ENCODE measurements around the gene FANCD2. TPM values are rescaled to one million over a fixed set of nuclear protein-coding genes. Genes with fewer than 3 reads are reported as not detected.

FANCD2 gene
- total and polyA plus RNA-seq, 2 experiments from 2014 or later: 61.5 to 71.6 TPM

DNA sequence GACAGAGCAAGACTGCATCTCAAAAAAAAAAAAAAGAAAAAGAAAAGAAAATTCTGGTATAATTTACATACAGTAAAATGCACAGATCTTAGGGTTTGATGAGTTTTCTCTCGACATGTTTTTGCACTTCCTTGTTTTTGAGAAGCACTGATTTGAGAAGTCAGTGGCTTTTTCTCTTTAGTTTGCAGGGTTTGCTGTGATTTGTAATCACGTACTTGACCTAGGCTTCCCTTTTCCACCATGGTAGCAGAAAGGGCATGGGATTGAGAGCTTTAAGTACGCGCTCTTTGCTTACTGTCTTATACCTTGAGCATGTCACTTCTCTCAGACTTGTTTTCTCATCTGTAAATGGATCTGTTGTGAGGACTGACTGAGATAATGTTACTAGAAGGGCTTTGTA lies 119.4 kb downstream of the FANCD2 start:
- Histone ChIP-seq H3K4me2 (no peak overlapping the region), H4K20me1 (replicated peaks; ENCODE audit: insufficient read depth) (peaks cover 26% of the 10 kb centered on the region), H3K27me3 (ENCODE audit: insufficient read depth) (no peaks in the 10 kb centered on the region), H3K4me1 (ENCODE audit: insufficient read depth) (peaks cover 8% of the 10 kb centered on the region; the same call in 1 of the 2 replicates), H3K4me3 (no peak overlapping the region), H3F3A (replicated peaks; ENCODE audit: low read depth) (no peaks in the 10 kb centered on the region), H2AFZ (no peak overlapping the region), H3K36me3 (ENCODE audit: insufficient read depth) (peaks cover 19% of the 10 kb centered on the region), H3K9me2 (ENCODE audit: insufficient read depth) (no peaks in the 10 kb centered on the region), H3K27ac (ENCODE audit: low read depth) (0 out of 2 replicates have a peak overlapping the region, but pooled peaks have one; percentile 8), H3K79me2 (replicated peaks; ENCODE audit: insufficient read depth) (peaks cover 61% of the 10 kb centered on the region)
- no peak overlapping the region for H3K4me3 Mint-ChIP-seq
- H3K4me1 Mint-ChIP-seq: peaks cover 11% of the 10 kb centered on the region
- ATAC-seq (no peak), DNase-seq (ENCODE audit: low spot score) (no peak)
- H3K27ac Mint-ChIP-seq: no peak overlapping the region; the same call in 1 of the 2 replicates
- peaks cover 47% of the 10 kb centered on the region for H3K36me3 Mint-ChIP-seq (ENCODE audit: low read depth)
- peaks cover 10% of the 10 kb centered on the region for H3K27me3 Mint-ChIP-seq (ENCODE audit: insufficient read depth, low read depth, poor library complexity)
- TF ChIP-seq EZH2 (IDR thresholded peaks at IDR 0.05; ENCODE audit: low read depth, unreplicated experiment) (no peak), JUNB (IDR thresholded peaks at IDR 0.05; ENCODE audit: unreplicated experiment) (no peak), EZH2phosphoT487 (IDR thresholded peaks at IDR 0.05; ENCODE audit: unreplicated experiment) (no peak), CREB1 (CRISPR knock-in tag; IDR thresholded peaks at IDR 0.05; ENCODE audit: low read depth) (no peak), ZNF114 (CRISPR knock-in tag; IDR thresholded peaks at IDR 0.05) (no peak), POLR2AphosphoS5 (IDR thresholded peaks at IDR 0.05; ENCODE audit: low read depth) (no peak), NANOG (IDR thresholded peaks at IDR 0.05; ENCODE audit: borderline replicate concordance) (no peak), STAT1 (IDR thresholded peaks at IDR 0.05; ENCODE audit: unreplicated experiment) (no peak), ZNF331 (CRISPR knock-in tag; IDR thresholded peaks at IDR 0.05; ENCODE audit: low read depth) (no peak)
- TF ChIP-seq, protein P1, sequence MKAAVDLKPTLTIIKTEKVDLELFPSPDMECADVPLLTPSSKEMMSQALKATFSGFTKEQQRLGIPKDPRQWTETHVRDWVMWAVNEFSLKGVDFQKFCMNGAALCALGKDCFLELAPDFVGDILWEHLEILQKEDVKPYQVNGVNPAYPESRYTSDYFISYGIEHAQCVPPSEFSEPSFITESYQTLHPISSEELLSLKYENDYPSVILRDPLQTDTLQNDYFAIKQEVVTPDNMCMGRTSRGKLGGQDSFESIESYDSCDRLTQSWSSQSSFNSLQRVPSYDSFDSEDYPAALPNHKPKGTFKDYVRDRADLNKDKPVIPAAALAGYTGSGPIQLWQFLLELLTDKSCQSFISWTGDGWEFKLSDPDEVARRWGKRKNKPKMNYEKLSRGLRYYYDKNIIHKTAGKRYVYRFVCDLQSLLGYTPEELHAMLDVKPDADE (IDR thresholded peaks at IDR 0.05): no peak
- TF ChIP-seq, protein P2, sequence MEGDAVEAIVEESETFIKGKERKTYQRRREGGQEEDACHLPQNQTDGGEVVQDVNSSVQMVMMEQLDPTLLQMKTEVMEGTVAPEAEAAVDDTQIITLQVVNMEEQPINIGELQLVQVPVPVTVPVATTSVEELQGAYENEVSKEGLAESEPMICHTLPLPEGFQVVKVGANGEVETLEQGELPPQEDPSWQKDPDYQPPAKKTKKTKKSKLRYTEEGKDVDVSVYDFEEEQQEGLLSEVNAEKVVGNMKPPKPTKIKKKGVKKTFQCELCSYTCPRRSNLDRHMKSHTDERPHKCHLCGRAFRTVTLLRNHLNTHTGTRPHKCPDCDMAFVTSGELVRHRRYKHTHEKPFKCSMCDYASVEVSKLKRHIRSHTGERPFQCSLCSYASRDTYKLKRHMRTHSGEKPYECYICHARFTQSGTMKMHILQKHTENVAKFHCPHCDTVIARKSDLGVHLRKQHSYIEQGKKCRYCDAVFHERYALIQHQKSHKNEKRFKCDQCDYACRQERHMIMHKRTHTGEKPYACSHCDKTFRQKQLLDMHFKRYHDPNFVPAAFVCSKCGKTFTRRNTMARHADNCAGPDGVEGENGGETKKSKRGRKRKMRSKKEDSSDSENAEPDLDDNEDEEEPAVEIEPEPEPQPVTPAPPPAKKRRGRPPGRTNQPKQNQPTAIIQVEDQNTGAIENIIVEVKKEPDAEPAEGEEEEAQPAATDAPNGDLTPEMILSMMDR (conservative IDR thresholded peaks at IDR 0.05; ENCODE audit: low read depth in 2 of 2): no peak
- TF ChIP-seq, protein P3, sequence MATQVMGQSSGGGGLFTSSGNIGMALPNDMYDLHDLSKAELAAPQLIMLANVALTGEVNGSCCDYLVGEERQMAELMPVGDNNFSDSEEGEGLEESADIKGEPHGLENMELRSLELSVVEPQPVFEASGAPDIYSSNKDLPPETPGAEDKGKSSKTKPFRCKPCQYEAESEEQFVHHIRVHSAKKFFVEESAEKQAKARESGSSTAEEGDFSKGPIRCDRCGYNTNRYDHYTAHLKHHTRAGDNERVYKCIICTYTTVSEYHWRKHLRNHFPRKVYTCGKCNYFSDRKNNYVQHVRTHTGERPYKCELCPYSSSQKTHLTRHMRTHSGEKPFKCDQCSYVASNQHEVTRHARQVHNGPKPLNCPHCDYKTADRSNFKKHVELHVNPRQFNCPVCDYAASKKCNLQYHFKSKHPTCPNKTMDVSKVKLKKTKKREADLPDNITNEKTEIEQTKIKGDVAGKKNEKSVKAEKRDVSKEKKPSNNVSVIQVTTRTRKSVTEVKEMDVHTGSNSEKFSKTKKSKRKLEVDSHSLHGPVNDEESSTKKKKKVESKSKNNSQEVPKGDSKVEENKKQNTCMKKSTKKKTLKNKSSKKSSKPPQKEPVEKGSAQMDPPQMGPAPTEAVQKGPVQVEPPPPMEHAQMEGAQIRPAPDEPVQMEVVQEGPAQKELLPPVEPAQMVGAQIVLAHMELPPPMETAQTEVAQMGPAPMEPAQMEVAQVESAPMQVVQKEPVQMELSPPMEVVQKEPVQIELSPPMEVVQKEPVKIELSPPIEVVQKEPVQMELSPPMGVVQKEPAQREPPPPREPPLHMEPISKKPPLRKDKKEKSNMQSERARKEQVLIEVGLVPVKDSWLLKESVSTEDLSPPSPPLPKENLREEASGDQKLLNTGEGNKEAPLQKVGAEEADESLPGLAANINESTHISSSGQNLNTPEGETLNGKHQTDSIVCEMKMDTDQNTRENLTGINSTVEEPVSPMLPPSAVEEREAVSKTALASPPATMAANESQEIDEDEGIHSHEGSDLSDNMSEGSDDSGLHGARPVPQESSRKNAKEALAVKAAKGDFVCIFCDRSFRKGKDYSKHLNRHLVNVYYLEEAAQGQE (IDR thresholded peaks at IDR 0.05; ENCODE audit: unreplicated experiment): no peak
- TF ChIP-seq, protein P4, sequence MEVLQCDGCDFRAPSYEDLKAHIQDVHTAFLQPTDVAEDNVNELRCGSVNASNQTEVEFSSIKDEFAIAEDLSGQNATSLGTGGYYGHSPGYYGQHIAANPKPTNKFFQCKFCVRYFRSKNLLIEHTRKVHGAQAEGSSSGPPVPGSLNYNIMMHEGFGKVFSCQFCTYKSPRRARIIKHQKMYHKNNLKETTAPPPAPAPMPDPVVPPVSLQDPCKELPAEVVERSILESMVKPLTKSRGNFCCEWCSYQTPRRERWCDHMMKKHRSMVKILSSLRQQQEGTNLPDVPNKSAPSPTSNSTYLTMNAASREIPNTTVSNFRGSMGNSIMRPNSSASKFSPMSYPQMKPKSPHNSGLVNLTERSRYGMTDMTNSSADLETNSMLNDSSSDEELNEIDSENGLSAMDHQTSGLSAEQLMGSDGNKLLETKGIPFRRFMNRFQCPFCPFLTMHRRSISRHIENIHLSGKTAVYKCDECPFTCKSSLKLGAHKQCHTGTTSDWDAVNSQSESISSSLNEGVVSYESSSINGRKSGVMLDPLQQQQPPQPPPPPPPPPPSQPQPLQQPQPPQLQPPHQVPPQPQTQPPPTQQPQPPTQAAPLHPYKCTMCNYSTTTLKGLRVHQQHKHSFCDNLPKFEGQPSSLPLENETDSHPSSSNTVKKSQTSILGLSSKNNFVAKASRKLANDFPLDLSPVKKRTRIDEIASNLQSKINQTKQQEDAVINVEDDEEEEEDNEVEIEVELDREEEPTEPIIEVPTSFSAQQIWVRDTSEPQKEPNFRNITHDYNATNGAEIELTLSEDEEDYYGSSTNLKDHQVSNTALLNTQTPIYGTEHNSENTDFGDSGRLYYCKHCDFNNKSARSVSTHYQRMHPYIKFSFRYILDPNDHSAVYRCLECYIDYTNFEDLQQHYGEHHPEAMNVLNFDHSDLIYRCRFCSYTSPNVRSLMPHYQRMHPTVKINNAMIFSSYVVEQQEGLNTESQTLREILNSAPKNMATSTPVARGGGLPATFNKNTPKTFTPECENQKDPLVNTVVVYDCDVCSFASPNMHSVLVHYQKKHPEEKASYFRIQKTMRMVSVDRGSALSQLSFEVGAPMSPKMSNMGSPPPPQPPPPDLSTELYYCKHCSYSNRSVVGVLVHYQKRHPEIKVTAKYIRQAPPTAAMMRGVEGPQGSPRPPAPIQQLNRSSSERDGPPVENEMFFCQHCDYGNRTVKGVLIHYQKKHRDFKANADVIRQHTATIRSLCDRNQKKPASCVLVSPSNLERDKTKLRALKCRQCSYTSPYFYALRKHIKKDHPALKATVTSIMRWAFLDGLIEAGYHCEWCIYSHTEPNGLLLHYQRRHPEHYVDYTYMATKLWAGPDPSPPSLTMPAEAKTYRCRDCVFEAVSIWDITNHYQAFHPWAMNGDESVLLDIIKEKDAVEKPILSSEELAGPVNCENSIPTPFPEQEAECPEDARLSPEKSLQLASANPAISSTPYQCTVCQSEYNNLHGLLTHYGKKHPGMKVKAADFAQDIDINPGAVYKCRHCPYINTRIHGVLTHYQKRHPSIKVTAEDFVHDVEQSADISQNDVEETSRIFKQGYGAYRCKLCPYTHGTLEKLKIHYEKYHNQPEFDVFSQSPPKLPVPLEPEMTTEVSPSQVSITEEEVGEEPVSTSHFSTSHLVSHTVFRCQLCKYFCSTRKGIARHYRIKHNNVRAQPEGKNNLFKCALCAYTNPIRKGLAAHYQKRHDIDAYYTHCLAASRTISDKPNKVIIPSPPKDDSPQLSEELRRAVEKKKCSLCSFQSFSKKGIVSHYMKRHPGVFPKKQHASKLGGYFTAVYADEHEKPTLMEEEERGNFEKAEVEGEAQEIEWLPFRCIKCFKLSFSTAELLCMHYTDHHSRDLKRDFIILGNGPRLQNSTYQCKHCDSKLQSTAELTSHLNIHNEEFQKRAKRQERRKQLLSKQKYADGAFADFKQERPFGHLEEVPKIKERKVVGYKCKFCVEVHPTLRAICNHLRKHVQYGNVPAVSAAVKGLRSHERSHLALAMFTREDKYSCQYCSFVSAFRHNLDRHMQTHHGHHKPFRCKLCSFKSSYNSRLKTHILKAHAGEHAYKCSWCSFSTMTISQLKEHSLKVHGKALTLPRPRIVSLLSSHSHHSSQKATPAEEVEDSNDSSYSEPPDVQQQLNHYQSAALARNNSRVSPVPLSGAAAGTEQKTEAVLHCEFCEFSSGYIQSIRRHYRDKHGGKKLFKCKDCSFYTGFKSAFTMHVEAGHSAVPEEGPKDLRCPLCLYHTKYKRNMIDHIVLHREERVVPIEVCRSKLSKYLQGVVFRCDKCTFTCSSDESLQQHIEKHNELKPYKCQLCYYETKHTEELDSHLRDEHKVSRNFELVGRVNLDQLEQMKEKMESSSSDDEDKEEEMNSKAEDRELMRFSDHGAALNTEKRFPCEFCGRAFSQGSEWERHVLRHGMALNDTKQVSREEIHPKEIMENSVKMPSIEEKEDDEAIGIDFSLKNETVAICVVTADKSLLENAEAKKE (CRISPR knock-in tag; IDR thresholded peaks at IDR 0.05): no peak
- no peaks in the 10 kb centered on the region for H3K9me3 Mint-ChIP-seq
